ENCODE results near the gene ITGB3BP.
"Not testable (repeated sequence)": the region's sequence is repeated elsewhere in the genome, so short reads cannot be mapped to it uniquely, and the experiment has no call there.

The ITGB3BP gene, protein sequence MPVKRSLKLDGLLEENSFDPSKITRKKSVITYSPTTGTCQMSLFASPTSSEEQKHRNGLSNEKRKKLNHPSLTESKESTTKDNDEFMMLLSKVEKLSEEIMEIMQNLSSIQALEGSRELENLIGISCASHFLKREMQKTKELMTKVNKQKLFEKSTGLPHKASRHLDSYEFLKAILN

DNA sequence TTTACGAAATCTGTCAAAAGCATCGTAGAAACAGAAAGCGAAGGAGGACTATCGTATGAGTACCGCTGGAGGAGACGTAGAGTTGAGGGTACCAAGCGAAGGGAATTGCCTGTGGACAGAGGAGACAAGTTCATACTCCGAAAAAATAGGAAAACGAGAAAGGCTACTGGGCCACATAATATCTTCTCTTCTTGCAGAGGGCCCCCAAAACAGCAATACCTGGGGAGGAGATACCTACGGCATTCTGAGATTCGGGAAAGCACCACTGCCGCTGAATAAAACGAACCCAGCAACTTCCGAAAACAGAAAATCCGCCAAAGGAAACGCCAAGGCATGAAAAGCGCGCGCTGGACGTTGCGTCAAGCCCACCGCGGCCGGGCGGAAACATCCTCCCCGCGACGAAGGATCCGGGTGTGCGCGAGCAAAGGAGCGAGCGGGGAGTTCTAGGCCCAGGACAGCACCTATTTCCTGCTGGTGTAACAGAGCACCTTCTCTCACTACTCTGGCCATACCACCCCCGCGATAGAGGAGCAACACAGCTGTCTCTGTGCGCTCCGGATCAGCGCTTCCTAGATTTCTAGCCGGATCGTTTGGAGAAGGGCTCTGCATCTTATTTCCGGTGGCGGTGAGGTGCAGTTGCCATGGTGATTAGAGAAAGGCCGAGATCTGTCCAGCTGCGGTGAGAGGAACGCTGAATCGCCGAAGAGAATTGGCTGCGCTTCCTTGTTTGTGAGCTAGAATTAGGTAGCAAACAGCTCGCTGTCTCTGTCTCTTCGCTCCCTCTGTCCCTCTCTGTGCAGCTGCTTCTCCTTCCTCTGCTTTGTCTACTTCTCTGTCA lies at the start of gene ITGB3BP, which contains the start of gene EFCAB7:
Gene ITGB3BP, minus strand, starts transcription at position 335 of the 838 bp plus-strand sequence. Its CDS starts 92 bp downstream, at position 243.
Gene EFCAB7, plus strand, starts transcription at position 635 of the 838 bp plus-strand sequence. CDS start 2,048 bp downstream, outside the sequence.
- H3K27ac Mint-ChIP-seq = peak within 1 kb of the TSS; percentile 97
- no peaks in the 10 kb centered on the region for H3K27me3 Mint-ChIP-seq (ENCODE audit: low read depth)
- H3K4me3 Mint-ChIP-seq = peak within 1 kb of the TSS; percentile 91
- peaks cover 28% of the 10 kb centered on the region for H3K4me1 Mint-ChIP-seq (ENCODE audit: low read depth)
- peaks cover 4% of the 10 kb centered on the region for H3K36me3 Mint-ChIP-seq (ENCODE audit: low read depth)
- no peaks in the 10 kb centered on the region for H3K9me3 Mint-ChIP-seq

DNA sequence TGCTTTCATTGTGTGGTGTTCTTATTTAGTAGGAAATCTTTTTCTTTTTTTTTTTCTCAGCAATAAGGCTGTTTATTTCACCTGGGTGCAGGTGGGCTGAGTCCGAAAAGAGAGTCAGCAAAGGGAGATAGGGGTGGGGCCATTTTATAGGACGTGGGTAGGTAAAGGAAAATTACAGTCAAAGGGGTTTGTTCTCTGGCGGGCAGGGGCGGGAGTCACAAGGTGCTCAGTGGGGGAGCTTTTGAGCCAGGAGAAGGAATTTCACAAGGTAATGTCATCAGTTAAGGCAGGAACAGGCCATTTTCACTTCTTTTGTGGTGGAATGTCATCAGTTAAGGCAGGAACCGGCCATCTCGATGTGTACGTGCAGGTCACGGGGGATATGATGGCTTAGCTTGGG lies 49.7 kb upstream of the ITGB3BP start:
- not testable (repeated sequence) for H3K9me3 Mint-ChIP-seq; H3K27ac Mint-ChIP-seq; H3K4me1 Mint-ChIP-seq (ENCODE audit: low read depth); H3K27me3 Mint-ChIP-seq (ENCODE audit: low read depth); H3K4me3 Mint-ChIP-seq; H3K36me3 Mint-ChIP-seq (ENCODE audit: low read depth)

DNA sequence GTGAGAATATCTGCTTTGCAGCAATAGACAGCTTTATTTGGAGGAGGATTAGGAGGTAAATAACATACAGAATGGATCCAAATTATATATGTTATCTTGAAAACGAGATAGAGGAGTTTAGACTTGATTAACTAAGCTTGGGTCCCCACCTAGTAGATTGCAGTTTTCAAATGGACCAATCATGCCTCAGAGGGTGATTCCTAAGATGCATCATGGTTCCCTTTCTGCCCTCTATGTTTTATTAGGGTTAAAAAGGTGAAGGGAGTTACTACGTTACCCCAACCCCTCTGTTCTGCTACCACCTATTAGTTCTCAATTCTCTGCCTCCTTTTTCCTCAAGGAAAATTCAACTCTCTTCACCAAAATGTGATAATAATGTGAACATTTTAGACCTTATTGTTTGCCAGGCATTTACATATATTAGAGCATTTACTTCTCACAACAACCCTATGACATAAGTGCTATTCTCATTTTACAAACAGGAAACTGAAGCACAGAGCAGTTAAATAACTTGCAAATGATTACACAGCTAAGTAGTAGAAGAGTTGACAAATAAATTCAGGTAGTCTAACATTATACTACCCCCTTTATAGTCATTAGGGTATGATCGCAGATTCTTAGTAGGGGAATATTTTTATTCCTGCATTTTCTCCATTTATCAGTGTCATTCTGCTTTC lies 46.8 kb upstream of the ITGB3BP start:
- H3K27ac Mint-ChIP-seq = no peak overlapping the region
- no peak overlapping the region for H3K4me3 Mint-ChIP-seq
- H3K9me3 Mint-ChIP-seq = no peaks in the 10 kb centered on the region
- H3K27me3 Mint-ChIP-seq (ENCODE audit: low read depth) = no peaks in the 10 kb centered on the region
- H3K4me1 Mint-ChIP-seq (ENCODE audit: low read depth) = no peaks in the 10 kb centered on the region
- H3K36me3 Mint-ChIP-seq (ENCODE audit: low read depth) = peaks cover 2% of the 10 kb centered on the region

DNA sequence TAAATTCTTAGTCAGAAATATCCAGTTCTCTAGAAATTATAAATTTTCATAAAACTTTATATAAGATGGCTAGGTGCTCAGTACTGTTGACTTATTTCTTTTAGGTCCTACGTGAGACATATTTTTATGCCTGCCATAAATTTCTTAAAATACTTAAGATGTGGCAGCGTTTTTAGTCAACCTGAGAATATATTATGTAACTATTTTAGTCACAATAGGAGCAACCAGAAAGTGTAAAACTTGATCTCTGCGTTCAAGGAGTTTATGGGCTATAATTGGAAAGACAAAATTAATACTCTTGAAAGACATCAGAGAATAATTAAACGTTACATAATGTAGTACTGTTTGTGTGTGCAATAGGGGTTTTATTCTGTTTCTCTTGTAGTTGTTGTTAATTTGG lies 46.0 kb upstream of the ITGB3BP start:
- Mint-ChIP-seq H3K4me1 (ENCODE audit: low read depth) (no peaks in the 10 kb centered on the region), H3K4me3 (no peak overlapping the region), H3K36me3 (ENCODE audit: low read depth) (peaks cover 6% of the 10 kb centered on the region), H3K9me3 (no peaks in the 10 kb centered on the region), H3K27me3 (ENCODE audit: low read depth) (no peaks in the 10 kb centered on the region), H3K27ac (no peak overlapping the region)

DNA sequence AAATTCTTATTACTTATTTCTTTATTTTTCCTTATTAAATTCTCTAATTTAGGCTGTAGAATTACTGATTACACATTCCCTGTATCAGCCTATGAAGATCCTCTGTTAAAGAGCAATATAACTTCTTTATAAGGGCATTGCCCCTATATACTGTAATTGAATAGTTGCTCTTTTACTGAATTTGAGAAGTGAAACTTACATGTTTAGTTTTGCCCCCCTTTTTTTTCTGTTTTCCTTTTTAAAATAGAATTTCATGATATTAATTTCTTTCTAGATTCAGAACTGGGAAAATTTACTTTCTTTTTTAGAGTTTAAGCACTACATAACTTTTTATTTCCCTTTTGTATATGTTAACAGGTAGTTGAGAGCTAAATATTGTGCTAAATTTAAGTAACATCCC lies 40.7 kb upstream of the ITGB3BP start:
- H3K4me1 Mint-ChIP-seq (ENCODE audit: low read depth) = no peaks in the 10 kb centered on the region
- no peak overlapping the region for H3K4me3 Mint-ChIP-seq
- no peak overlapping the region for H3K27ac Mint-ChIP-seq
- no peaks in the 10 kb centered on the region for H3K9me3 Mint-ChIP-seq
- H3K36me3 Mint-ChIP-seq (ENCODE audit: low read depth) = peaks cover 6% of the 10 kb centered on the region
- H3K27me3 Mint-ChIP-seq (ENCODE audit: low read depth) = no peaks in the 10 kb centered on the region

GRCh38 chr1:63559357-63559756 lies 36.3 kb upstream of the ITGB3BP start:
- peaks cover 2% of the 10 kb centered on the region for H3K36me3 Mint-ChIP-seq (ENCODE audit: low read depth)
- no peaks in the 10 kb centered on the region for H3K9me3 Mint-ChIP-seq
- H3K4me3 Mint-ChIP-seq = no peak overlapping the region
- no peak overlapping the region for H3K27ac Mint-ChIP-seq
- no peaks in the 10 kb centered on the region for H3K4me1 Mint-ChIP-seq (ENCODE audit: low read depth)
- no peaks in the 10 kb centered on the region for H3K27me3 Mint-ChIP-seq (ENCODE audit: low read depth)

DNA sequence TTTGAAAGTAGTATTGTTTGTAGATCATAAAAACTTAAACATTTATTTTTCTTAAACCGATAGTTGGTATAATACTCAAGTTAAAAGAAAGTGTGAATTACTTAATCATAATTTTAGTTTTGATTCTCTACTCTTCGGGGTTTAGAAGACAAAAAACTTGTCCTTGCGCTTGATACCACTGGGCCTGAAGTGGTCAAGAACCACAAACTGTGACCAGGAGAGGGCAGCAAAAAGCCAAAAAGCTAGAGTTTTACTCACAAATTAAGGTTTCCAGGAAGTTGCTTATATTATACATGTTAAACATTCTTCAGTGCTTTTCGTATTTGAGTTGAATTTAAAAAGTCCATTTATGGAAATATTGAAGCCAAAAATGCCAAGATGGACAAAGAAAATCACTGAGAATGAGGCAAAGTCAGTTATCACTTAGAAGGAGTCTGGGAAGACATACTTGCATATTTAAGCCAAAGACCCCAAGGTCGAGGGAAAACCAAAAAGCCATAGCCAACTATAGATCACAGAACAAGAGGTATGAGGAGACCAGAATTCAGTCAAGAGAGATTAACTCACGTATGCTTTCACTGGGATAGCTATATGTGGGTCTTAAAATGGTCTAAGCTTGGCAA lies 34.5 kb upstream of the ITGB3BP start:
- no peaks in the 10 kb centered on the region for H3K9me3 Mint-ChIP-seq
- H3K27me3 Mint-ChIP-seq (ENCODE audit: low read depth) = no peaks in the 10 kb centered on the region
- H3K4me3 Mint-ChIP-seq = no peak overlapping the region
- H3K36me3 Mint-ChIP-seq (ENCODE audit: low read depth) = no peaks in the 10 kb centered on the region
- no peaks in the 10 kb centered on the region for H3K4me1 Mint-ChIP-seq (ENCODE audit: low read depth)
- H3K27ac Mint-ChIP-seq = no peak overlapping the region

DNA sequence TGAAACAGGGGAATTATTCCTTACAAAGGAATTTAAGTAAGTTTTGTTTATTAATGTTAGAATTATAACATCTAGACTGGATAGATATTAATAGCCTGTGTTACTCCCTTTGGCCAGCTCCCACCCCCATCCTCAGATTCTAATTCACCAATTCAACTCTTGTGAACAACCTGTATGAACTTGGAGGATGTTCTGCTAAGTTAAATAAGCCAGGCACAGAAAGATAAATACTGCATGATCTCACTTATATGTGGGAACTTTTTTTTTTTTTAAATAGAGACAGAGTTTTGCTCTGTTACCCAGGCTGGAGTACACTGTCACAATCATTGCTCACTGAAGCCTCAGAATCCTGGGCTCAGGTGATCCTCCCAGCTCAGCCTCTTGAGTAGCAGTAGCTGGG lies 32.5 kb upstream of the ITGB3BP start:
- Mint-ChIP-seq H3K4me1 (ENCODE audit: low read depth) (no peaks in the 10 kb centered on the region), H3K27me3 (ENCODE audit: low read depth) (no peaks in the 10 kb centered on the region), H3K36me3 (ENCODE audit: low read depth) (no peaks in the 10 kb centered on the region), H3K9me3 (no peaks in the 10 kb centered on the region), H3K27ac (no peak overlapping the region), H3K4me3 (no peak overlapping the region)

DNA sequence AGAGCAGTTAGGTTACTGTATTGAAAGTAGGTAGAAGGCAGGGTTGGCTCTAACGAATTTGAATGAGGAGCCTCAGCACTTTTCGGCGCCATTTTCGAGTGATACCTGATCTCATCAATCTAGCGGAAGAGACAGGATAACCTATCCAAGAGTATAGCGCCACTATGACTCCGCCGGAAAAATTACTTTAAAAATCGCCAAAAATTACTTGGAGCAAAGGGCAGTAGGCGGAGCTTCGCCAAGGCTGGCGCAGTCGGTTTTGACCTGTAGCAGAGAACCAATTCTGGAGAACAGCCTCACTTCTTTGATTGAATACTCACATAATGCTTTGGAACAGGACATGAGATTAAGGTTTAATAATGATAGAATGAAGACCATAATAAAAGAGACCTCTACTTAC lies 25.9 kb upstream of the ITGB3BP start:
- no peak overlapping the region for H3K4me3 Mint-ChIP-seq
- H3K4me1 Mint-ChIP-seq (ENCODE audit: low read depth) = no peaks in the 10 kb centered on the region
- H3K27me3 Mint-ChIP-seq (ENCODE audit: low read depth) = no peaks in the 10 kb centered on the region
- H3K36me3 Mint-ChIP-seq (ENCODE audit: low read depth) = peaks cover 4% of the 10 kb centered on the region
- no peak overlapping the region for H3K27ac Mint-ChIP-seq
- H3K9me3 Mint-ChIP-seq = no peaks in the 10 kb centered on the region

- H3K27me3 Mint-ChIP-seq (ENCODE audit: low read depth) = no peaks in the 10 kb centered on the region
- H3K27ac Mint-ChIP-seq = no peak overlapping the region
Measured at GRCh38 chr1:63548303-63548702, 25.3 kb upstream of the ITGB3BP start.

GRCh38 chr1:63547621-63548294 lies 24.7 kb upstream of the ITGB3BP start:
- Mint-ChIP-seq H3K4me1 (ENCODE audit: low read depth) (no peaks in the 10 kb centered on the region), H3K27ac (no peak overlapping the region), H3K27me3 (ENCODE audit: low read depth) (no peaks in the 10 kb centered on the region), H3K4me3 (no peak overlapping the region), H3K9me3 (no peaks in the 10 kb centered on the region), H3K36me3 (ENCODE audit: low read depth) (peaks cover 4% of the 10 kb centered on the region)

More at GRCh38 chr1:63548303-63548702, 25.3 kb upstream of the ITGB3BP start:
- peaks cover 4% of the 10 kb centered on the region for H3K36me3 Mint-ChIP-seq (ENCODE audit: low read depth)
- no peak overlapping the region for H3K4me3 Mint-ChIP-seq
- H3K4me1 Mint-ChIP-seq (ENCODE audit: low read depth) = no peaks in the 10 kb centered on the region
- H3K9me3 Mint-ChIP-seq = no peaks in the 10 kb centered on the region

DNA sequence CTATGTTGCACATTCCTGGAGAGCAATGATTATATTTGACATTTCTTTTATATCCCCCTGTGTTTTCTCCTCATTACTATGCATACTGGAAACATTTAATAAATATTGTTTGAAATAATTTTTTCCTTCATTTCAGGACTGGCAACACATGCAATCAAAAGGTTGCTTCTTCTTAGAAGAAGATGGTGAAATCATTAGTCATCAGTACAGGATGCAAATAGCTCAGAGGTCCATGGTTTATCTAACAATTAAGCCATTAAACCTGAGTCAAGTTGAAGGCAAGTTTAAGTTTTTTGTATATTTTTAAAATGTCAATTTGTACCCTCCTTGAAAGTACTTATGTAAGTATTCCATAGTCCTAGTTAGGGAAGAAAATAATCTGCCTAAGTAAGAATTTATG lies 22.8 kb upstream of the ITGB3BP start:
- no peaks in the 10 kb centered on the region for H3K9me3 Mint-ChIP-seq
- H3K36me3 Mint-ChIP-seq (ENCODE audit: low read depth) = peaks cover 4% of the 10 kb centered on the region
- H3K27me3 Mint-ChIP-seq (ENCODE audit: low read depth) = no peaks in the 10 kb centered on the region
- H3K4me3 Mint-ChIP-seq = no peak overlapping the region
- no peaks in the 10 kb centered on the region for H3K4me1 Mint-ChIP-seq (ENCODE audit: low read depth)
- no peak overlapping the region for H3K27ac Mint-ChIP-seq

DNA sequence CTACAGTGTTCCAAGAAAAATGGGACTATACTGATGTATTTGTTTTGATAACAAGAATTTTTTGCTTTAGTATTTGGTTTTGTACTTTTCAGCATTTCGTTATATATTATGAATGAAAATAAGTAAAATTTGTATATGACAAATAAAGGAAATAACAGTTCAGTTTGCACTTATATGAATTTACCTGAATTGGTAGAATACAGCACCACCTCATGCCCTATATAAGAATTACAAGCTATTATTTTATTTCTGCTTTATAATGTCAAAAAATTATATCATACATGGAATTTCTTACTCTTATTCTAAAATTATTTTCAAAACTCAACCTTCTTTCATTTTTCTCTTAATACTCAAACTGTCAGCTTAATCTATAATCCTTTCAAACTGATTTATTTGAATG lies 14.9 kb upstream of the ITGB3BP start:
- no peak overlapping the region for H3K4me3 Mint-ChIP-seq
- H3K36me3 Mint-ChIP-seq (ENCODE audit: low read depth) = peaks cover 3% of the 10 kb centered on the region
- H3K27ac Mint-ChIP-seq = no peak overlapping the region
- H3K27me3 Mint-ChIP-seq (ENCODE audit: low read depth) = no peaks in the 10 kb centered on the region
- H3K9me3 Mint-ChIP-seq = no peaks in the 10 kb centered on the region
- H3K4me1 Mint-ChIP-seq (ENCODE audit: low read depth) = no peaks in the 10 kb centered on the region

GRCh38 chr1:63537006-63537405 lies 14.0 kb upstream of the ITGB3BP start:
- no peak overlapping the region for H3K27ac Mint-ChIP-seq
- no peaks in the 10 kb centered on the region for H3K9me3 Mint-ChIP-seq
- H3K4me3 Mint-ChIP-seq = no peak overlapping the region
- H3K4me1 Mint-ChIP-seq (ENCODE audit: low read depth) = no peaks in the 10 kb centered on the region
- H3K27me3 Mint-ChIP-seq (ENCODE audit: low read depth) = no peaks in the 10 kb centered on the region
- H3K36me3 Mint-ChIP-seq (ENCODE audit: low read depth) = peaks cover 3% of the 10 kb centered on the region
